Right forelimb (tissue), 1 donor: ENCODE measurements around the gene COMMD9.
A peak's percentile ranks its signal among the peaks of the same experiment; 100 is the strongest.
"Not testable (repeated sequence)": the region's sequence is repeated elsewhere in the genome, so short reads cannot be mapped to it uniquely, and the experiment has no call there.

Source experiments
- DNase-seq: peaks from one replicate; pipeline ENCODE4 v3.0.0-alpha.2; 2018

COMMD9 gene

DNA sequence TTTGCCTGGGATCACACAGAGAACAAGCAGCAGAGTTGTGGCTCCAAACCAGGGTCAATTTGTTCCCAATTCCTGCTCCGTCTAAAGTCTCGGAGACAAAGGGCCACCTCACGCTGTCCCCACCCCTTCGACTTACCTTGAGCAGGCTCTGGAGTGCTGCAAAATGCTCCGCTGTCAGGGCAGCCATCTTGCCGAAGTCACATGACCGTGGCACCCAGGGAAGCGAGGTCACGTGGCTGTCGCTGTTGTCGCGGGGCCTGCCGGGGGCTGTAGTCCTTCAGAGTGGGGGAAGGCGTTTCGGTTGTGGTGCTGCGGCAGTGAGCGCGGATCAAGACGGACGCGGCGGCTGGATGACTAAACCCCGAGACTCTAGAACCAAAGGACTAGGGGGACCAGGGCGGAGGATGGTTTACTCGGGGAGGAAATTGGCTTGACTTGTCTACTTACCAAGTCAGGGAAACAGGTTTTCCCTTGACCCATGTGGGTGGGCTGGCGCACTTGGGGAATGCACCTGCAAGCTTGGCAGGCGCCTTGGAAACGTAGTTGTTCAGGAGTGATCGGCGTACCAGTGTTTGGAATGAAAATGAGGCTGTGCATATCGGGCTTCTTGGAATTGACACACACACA, at the start of gene COMMD9:
Gene COMMD9, minus strand, starts transcription at position 199 of the 627 bp plus-strand sequence. Its CDS starts 12 bp downstream, at position 187.
- peak; percentile 94 for DNase-seq

DNA sequence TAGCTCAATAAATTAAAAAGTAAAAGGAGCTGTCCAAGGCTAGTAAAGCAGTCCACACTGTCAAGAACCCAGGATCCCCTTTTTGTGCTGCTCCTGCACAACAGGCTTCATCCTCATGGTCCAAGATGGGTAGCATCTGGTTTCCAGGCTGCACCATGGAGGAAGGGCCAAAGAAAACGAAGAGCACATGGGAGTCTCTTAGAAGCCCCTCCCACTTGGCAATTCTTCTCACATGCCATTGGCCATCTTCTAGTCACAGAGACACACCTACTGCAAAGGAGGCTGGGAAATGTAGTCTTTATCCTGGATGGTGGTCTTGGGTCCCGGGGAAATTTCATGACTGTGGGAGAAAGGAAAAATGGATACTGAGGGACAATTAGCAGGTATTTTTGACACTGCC, 44.7 kb upstream of the COMMD9 start:
- DNase-seq, result no peak

DNA sequence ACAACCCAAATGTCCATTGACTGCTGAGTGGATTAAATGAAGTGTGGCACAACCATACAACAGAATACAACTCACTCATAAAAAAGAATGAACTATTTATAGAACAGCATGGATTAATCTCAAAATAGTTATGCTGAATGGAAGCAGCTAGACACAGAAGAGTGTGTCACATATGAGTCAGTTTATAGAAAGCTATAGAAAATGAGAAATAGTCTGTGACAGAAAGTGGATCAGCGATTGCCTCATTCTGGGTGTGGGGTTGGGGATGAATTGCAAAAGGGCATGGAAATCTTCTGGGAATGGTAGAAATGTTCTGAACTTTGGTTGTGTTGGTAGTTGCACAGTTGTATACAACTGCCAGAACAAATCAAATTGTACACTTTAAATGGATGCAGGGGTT, 44.2 kb upstream of the COMMD9 start:
- DNase-seq, result no peak

DNA sequence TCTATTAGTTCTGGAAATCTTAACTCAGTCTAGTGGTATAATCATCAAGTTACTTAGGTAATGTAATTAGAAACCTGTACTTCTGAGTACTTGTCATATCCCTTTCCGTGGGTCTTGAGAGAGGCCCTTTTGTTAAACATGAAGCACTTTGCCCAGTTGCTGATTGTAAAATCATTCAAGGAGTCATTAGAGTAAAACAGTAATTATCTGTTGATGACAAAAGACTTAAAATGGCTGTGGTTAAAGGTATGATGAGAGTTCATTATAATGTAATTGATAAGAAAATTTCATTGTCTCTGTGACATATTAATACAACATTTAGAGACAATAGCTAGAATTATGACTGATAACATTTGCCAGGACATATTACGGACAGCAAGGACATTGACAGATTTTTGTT, 41.2 kb upstream of the COMMD9 start:
- DNase-seq, result no peak

DNA sequence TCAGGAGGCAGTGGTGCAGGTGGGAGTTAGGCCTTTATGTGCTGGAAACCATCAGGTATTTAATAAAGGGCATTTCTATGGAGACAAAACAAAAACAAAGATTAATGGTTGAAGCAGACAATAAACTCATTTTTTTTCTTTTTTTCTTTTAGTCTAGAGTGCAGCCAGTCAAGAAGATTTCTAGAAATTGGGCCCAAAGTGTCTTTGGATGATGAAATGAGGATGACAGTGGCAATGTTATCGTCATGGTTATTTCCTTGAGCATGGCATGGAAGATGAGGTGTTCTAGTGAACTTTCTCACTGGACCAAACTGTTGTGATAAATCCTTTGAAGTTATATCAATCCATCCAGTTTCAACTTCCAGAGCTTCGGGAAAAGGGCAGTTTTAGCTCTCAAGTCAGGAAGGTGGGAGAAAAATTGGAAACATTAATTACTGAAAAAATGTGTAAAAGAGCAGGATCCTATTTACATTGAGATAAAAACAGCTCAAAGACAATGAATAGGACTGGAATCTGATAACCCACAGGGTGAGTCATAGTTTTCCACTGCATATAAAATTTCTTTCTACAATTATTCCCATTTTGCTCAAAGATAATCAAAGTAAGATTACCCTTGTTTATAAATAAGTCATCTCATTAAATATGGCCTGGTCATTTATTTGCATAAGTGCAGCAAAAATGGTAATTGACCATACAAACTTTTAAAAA, 39.9 kb upstream of the COMMD9 start:
- DNase-seq, result no peak

DNA sequence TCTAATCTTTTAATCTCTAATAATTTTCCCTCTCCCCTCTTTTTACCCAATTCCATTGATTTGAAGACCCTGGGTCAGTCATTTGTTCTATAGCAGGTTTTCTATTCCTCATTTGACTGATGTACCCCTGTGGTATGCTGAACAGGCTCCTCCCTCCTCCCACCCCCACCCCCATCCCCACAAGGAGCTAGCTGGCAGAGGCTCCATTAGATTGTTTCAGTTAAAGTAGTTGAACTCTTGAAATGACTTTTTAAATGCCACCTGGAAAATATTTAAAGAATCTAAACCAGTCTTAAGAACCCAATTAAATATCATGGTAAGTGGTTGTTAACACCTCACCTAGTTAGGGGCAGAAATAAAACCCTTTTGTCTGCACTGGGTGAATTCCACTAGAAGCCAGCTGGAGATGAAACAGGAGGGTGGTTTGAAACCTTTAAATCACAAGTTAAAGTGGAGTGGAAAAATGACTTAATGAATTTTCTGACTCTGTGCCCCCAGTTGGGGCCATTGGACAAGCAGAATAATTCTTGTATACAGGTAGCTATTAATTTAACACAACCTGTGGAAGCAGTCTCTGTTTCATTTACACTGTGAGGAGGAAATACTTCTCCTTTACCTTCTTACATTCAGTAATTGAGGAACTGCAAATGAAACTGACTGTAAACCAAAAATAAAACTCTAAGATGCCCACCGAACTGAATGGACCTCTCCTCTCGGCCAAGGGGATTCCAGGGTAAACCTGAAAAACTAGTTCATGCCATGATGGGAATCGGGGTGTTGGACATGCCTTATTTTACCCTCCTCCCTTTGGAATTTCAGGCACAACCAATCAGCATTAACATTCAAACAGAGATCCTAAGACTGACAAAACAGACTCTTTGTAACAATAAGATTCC, 37.5 kb upstream of the COMMD9 start:
- no peak for DNase-seq

DNA sequence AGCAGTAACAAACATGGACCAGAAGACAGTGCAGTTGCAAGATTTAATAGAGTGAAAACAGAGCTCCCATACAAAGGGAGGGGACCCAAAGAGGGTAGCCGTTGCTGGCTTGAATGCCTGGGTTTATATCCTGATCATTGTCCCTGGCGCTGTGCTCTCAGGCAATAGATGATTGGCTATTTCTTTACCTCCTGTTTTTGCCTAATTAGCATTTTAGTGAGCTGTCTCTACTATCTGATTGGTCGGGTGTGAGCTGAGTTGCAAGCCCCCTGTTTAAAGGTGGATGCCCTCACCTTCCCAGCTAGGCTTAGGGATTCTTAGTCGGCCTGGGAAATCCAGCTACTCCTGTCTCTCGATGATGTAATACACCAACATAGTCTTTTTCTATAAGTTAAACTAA, 36.2 kb upstream of the COMMD9 start:
- DNase-seq, result not testable (repeated sequence)

DNA sequence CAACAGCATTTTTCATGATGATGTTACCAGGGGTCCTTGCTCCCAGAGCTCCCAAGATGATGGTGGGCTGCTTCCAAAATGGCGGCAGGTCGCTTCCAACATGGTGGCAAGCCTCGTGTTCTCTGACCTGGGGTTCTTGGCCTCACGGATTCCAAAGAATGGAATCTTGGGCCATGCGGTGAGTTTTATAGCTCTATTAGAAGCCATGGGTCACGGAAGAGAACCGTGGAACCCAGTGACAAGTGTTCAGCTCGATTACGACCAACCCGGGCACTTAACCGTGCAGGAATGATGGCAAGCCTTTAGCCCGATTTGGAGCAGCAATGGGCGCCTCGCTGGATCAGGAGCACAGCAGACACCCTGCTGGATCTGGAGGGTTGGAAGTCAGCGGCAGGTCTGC, 35.7 kb upstream of the COMMD9 start:
- not testable (repeated sequence) for DNase-seq

DNA sequence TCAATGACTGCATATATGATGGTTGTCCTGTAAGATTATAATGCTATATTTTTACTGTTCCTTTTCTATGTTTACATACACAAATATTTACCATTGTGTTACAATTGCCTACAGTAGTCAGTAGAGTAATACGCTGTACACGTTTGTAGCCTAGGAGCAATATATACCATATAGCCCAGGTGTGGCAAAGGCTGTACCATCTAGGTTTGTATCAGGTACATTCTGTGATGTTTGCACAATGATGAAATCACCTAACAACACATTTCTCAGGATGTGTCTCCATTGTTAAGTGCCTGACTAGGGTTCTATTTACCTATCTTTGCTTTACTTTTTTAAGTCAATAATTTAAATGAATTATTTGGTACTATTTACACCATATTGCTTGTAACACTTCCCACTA, 28.8 kb upstream of the COMMD9 start:
- no peak for DNase-seq

DNA sequence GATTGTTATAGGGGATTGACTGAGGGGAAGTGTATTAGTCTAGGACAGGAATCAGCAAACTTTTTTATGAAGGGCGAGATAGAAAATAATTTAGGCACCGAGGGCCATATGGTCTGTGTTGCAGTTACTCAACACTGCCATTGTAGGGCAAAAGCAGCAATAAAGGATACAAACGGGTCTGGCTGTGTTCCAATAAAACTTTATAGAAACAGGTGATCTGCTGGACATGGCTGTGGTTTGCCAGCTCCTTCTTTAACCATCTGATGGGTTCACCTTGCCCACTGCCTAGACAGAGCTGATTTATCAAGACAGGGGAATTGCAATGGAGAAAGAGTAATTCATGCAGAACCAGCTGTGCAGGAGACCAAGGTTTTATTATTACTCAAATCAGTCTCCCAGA, 26.8 kb upstream of the COMMD9 start:
- DNase-seq, result no peak

DNA sequence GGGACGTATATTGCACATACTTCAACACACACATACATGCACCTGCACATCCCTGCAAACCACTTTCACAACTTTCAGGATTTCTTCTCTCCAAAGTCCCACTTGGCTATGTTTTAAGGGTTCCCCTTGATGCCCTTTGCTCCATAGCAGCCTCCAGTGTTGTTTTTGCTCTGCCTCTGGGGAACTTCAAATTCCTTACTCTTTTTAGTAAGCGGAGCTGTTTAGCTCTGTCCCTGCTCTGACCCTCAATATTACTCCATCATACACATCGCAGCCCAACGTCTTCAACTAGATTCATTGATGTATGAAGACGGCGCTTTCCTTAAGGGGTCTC, 25.2 kb upstream of the COMMD9 start:
- DNase-seq, result no peak

DNA sequence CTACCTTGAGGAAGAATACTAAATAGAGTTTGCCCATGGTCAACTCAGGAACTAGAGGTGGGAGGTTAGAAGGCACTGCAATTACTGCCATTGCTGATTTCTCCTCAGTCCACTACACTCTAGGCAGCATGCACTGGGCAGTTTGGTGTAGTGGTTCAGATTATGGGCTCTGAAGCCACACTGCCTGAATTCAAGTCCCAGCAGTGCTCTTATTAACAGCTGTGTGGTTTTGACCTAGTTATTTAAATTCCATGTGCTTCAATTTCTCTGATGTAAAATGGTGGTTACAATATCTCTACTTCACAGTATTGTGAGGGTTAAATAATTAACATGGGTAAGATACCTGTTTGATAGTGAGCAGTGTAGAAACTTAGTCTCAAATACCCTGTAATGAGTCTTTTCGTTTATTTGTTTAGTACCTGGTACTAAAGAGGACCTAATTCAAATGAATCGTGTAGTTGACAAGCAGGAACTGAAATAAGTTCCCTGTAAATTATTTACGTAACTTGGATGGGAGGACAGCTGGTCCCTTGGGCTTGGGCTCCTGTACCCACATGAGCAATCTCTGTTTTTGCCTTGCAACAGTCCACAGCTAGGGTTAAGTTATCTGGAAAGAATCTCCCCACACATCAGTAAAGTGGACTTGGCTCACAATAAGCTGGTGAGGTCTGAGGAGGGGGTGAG, 24.7 kb upstream of the COMMD9 start:
- DNase-seq, result no peak

DNA sequence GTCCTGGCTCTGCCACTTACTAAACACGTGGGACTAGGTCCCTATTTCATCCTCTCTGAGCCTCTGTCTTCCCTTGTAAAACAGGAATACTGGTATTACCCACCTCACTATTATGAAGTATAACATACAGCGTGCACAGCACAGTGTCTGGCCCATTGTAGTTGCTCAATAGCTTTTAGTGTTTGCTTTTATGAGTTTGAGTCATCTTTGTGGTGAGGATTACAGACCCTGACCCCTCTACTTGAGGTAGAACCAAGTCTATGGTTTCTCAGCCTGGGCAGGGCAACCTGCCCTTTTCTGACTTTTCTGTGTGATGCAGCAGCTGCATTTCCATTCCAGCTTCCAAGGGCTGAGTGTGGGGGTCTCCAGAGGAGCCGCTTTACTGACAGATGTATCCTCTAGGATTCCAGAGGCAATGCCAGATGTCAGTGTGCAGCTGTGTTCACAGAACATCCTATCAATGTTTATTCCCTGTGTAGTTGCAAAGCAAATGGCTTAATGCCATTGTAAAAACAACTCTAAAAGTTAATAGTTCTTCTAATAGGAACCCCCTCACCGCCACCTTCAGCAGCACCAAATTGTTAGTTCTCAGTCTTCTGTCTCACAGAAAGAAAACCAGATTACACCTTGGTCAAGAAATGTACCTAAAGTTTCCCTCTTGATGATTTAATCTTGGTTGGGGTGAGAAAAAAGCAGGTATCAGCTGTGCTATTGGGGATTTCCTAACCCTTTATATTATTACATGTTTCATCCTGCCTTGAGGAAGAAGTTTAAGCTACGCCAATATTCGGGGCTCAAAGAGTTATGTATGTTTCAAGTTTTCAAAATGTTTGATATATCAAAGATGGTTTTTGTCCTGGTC, 23.6 kb upstream of the COMMD9 start:
- no peak for DNase-seq

DNA sequence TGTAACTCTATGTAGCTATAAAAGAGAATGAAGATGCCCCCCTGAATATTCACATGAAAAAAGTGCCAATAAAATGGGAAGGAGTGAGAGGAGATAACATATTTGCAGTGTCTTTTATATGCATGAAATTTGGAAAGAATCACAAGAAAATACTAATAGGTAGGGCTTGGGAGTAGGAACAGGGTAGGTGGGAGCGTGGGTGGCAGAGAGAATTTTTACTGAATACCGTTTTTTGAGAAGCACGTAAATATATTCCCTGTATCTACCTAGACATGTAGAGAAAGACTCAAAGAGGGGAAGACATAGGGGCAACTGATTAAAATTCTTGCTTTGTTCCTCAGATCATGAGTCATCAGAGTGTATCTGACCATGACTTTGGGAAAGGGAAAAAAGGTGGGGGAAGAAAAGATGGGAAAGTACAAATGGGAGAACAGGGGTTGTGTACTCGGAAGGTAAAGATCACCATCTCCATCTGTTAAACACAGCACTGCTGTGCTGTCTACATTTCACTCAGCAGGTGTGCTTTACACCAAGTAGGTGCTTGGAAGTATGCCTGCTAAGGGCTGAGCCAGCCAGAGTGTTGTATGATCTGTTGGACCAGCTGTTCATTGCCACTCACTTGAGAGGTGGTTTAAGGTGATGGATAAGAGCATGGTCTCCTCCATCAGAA, 22.8 kb upstream of the COMMD9 start:
- no peak for DNase-seq

DNA sequence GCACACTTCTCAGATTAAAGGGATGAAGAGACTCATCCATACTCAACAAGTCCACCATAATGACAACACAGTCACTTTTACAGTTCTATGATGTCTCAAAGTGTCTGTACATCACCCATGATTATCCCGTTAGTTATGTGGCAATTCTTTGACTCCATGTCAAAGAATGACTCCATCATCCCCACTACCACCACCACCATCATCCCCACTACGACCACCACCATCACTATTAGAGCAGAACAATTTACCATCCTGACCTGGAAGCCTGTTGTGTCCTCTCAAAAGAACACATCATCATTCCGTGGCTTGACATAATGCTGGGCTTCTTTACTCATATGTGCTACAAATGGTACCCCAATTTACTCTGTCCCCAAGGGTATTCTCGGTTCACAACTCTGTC, 20.6 kb upstream of the COMMD9 start:
- DNase-seq, result no peak

DNA sequence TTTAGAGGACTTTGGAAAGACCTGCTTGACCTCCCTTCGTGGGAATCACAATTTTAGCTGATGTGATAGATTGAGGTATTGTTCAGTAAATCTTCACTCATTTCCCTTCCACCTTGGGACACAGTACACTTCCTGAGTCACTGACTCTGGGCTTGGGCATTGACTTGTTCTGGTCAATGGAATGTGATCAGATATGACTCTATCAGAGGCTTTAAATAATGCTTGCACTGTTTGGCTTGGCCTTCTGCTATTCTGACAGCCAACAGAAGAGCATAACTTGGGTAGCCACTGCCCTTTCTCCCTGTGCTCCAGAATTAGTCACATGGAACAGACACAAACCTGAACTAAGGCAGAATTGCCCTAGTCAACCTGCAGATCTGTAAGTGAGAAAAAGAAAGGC, 19.4 kb upstream of the COMMD9 start:
- no peak for DNase-seq

DNA sequence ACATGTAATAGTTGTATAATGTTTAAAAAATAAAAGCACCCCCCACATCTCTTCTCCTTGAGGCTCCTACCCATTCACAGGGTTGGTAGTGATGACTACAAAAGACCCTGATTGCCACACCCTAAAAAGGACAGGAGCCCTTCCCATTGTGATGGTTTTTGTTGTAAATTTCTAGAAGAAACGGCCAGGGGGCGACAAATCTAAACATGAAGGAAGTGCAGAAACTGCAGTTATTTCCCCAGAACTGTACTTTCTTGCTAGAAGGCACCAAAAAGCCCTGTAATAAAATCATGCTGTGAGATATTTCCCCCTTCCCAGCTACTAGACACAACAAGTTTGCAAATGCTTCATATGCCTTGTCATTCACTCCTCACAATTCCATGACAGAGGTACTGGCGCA, 17.7 kb upstream of the COMMD9 start:
- no peak for DNase-seq

DNA sequence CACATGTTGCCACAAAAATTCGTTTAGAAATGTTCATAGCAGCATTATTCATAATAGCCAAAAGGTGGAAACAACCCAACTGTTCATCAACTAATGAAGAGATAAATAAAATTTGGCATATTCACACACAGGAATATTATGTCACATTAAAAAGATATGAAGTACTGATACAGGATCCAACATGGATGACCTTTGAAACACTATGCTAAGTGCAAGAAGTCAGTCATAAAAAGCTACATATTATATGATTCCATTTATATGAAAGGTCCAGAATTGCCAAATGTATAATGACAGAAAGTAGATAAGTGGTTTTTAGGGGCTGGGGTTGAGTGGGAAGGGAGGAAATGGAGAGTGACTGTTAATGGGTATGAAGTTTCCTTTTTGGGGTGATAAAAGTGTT, 15.8 kb upstream of the COMMD9 start:
- DNase-seq, result no peak

DNA sequence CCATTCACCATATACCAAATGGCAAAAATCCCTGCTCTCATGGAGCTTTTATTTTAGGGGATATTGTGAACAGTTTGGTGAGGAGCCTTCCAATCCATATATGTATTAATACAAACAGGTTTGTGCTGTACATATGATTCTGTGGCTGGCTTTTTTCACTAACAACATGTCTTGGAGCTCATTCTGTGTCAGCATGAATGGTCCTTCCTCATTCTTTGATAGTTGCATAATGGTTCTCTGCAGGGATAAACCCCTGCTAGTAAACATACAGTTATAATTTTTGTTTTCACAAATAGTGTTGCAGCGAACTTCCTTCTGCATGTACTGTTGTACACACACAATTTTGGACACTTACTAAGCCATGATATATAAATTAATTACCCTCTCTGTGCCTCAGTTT, 15.1 kb upstream of the COMMD9 start:
- DNase-seq, result no peak

DNA sequence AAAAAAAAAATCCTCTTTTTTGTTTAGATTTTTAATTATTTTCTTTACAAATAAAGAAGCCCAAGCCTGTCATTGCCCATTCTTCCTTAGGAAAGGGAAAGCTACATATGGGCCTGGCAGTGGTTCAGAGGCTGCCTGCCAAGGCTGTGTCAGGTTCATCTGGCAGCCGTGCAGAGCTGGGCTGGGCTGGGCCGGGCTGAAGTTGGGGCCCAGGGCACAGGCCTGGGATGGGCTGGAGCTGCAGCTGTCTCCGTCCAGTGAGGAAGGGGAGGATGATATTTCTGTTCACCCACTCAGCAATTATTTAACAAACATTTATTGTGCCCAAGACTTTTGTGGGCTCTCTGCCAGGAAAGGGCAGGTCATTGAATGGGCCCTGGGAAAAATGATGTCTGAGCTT, 11.4 kb upstream of the COMMD9 start:
- DNase-seq, result peak; percentile 78

DNA sequence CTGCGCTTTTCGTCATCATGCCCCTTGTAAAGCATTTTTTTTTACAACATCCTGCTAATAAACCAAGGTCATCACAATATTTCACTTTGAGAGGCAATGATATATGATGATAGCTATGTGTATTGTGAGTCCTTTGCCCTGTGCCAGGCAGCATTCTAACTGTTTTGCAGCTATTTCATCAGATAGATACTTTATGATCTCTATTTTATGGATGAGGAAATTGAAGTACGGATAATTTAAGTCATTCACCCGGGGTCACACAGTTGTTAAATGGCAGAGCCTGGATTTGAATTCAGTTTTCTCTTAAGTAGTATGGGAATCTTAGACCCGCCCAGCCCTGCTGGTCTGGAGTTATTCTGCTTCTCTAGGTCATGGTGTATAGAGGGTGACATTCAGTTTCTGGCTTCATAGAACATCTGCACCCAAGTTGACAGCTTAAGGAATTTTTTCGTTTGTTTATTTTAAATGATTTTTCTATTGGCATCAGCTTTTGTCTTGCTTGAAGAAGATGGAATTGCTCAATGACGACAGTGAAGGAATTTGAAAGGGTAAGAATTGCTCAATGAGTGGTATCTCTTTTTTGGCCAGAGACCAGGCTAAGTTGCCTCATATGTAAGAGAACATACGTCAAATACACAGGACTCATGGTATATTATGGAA, 7.8 kb upstream of the COMMD9 start:
- DNase-seq, result no peak
